ENCODE data around the gene REST. TPM values are rescaled to one million over a fixed set of nuclear protein-coding genes. Genes with fewer than 3 reads are reported as not detected.

Gene REST
- total RNA-seq, 1 donor from 2014 or later = 74.8 TPM

- Mint-ChIP-seq H3K4me3 (ENCODE audit: unreplicated experiment) (no peak overlapping the region), H3K9me3 (ENCODE audit: unreplicated experiment) (no peaks in the 10 kb centered on the region), H3K4me1 (ENCODE audit: low read depth, unreplicated experiment) (peaks cover 5% of the 10 kb centered on the region), H3K27me3 (ENCODE audit: low read depth, unreplicated experiment) (no peaks in the 10 kb centered on the region), H3K27ac (ENCODE audit: unreplicated experiment) (no peak overlapping the region), H3K36me3 (ENCODE audit: low read depth, unreplicated experiment) (peaks cover 18% of the 10 kb centered on the region)
- no peaks in the 10 kb centered on the region for H3K4me1 ChIP-seq (ENCODE audit: insufficient read depth, low read length)
- H3K79me2 ChIP-seq (ENCODE audit: insufficient read depth, low read length) = peaks cover 60% of the 10 kb centered on the region
- H3K9me3 ChIP-seq (ENCODE audit: insufficient read depth, low read depth, low read length) = no peaks in the 10 kb centered on the region
- H3K4me3 ChIP-seq (ENCODE audit: insufficient read depth, low read depth, low read length) = no peak overlapping the region
- TF ChIP-seq EZH2 (IDR thresholded peaks at IDR 0.05; ENCODE audit: insufficient read depth, low read length) = no peak
- TF ChIP-seq CTCF (IDR thresholded peaks at IDR 0.05; ENCODE audit: insufficient read depth, low read depth, low read length) = no peak
- no peak overlapping the region for H2AFZ ChIP-seq (ENCODE audit: low read depth, low read length)
- FAIRE-seq (no peak), DNase-seq (ENCODE audit: low read depth) (no peak)
- H3K4me2 ChIP-seq (ENCODE audit: low read length) = no peak overlapping the region
- no peak overlapping the region for H3K27ac ChIP-seq (ENCODE audit: low read depth, low read length)
- H4K20me1 ChIP-seq (ENCODE audit: insufficient read depth, low read length) = peaks cover 54% of the 10 kb centered on the region
- H3K36me3 ChIP-seq (ENCODE audit: insufficient read depth, low read length) = peaks cover 27% of the 10 kb centered on the region
- H3K9ac ChIP-seq (ENCODE audit: low read length) = no peak overlapping the region
- no peaks in the 10 kb centered on the region for H3K27me3 ChIP-seq (ENCODE audit: insufficient read depth, low read length)
These were observed 19.5 kb downstream of the REST start for GRCh38 chr4:56927196-56927595.

DNA sequence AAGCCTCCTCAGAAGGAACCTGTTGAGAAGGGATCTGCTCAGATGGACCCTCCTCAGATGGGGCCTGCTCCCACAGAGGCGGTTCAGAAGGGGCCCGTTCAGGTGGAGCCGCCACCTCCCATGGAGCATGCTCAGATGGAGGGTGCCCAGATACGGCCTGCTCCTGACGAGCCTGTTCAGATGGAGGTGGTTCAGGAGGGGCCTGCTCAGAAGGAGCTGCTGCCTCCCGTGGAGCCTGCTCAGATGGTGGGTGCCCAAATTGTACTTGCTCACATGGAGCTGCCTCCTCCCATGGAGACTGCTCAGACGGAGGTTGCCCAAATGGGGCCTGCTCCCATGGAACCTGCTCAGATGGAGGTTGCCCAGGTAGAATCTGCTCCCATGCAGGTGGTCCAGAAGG is 22.9 kb downstream of the REST start:
- no peak overlapping the region for H3K27ac Mint-ChIP-seq (ENCODE audit: unreplicated experiment)
- no peaks in the 10 kb centered on the region for H3K27me3 Mint-ChIP-seq (ENCODE audit: low read depth, unreplicated experiment)
- TF ChIP-seq CTCF (IDR thresholded peaks at IDR 0.05; ENCODE audit: insufficient read depth, low read depth, low read length) (no peak), EZH2 (IDR thresholded peaks at IDR 0.05; ENCODE audit: insufficient read depth, low read length) (no peak)
- Histone ChIP-seq H2AFZ (ENCODE audit: low read depth, low read length) (no peak overlapping the region), H3K79me2 (ENCODE audit: insufficient read depth, low read length) (peaks cover 48% of the 10 kb centered on the region), H3K9me3 (ENCODE audit: insufficient read depth, low read depth, low read length) (no peaks in the 10 kb centered on the region), H3K36me3 (ENCODE audit: insufficient read depth, low read length) (peaks cover 25% of the 10 kb centered on the region), H3K4me1 (ENCODE audit: insufficient read depth, low read length) (no peaks in the 10 kb centered on the region), H3K27me3 (ENCODE audit: insufficient read depth, low read length) (no peaks in the 10 kb centered on the region), H3K4me2 (ENCODE audit: low read length) (no peak overlapping the region), H3K4me3 (ENCODE audit: insufficient read depth, low read depth, low read length) (no peak overlapping the region), H3K27ac (ENCODE audit: low read depth, low read length) (no peak overlapping the region), H3K9ac (ENCODE audit: low read length) (no peak overlapping the region), H4K20me1 (ENCODE audit: insufficient read depth, low read length) (peaks cover 41% of the 10 kb centered on the region)
- H3K36me3 Mint-ChIP-seq (ENCODE audit: low read depth, unreplicated experiment) = peaks cover 16% of the 10 kb centered on the region
- H3K9me3 Mint-ChIP-seq (ENCODE audit: unreplicated experiment) = no peaks in the 10 kb centered on the region
- no peak for FAIRE-seq
- peaks cover 5% of the 10 kb centered on the region for H3K4me1 Mint-ChIP-seq (ENCODE audit: low read depth, unreplicated experiment)
- DNase-seq (ENCODE audit: low read depth) = no peak
- H3K4me3 Mint-ChIP-seq (ENCODE audit: unreplicated experiment) = no peak overlapping the region

DNA sequence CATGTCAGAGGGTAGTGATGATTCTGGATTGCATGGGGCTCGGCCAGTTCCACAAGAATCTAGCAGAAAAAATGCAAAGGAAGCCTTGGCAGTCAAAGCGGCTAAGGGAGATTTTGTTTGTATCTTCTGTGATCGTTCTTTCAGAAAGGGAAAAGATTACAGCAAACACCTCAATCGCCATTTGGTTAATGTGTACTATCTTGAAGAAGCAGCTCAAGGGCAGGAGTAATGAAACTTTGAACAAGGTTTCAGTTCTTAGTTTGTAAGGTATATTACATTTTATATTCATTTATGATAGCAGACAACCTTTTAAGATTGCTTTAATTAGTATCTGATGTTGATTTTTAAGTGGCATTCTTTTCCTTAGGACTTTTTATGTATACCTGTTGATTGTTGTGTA is 24.2 kb downstream of the REST start:
- H3K36me3 Mint-ChIP-seq (ENCODE audit: low read depth, unreplicated experiment) = peaks cover 17% of the 10 kb centered on the region
- no peak overlapping the region for H3K4me3 Mint-ChIP-seq (ENCODE audit: unreplicated experiment)

More for the DNA sequence above, 24.2 kb downstream of the REST start:
- Histone ChIP-seq H4K20me1 (ENCODE audit: insufficient read depth, low read length) (peaks cover 41% of the 10 kb centered on the region), H3K27me3 (ENCODE audit: insufficient read depth, low read length) (no peaks in the 10 kb centered on the region), H3K4me1 (ENCODE audit: insufficient read depth, low read length) (no peaks in the 10 kb centered on the region), H3K79me2 (ENCODE audit: insufficient read depth, low read length) (peaks cover 44% of the 10 kb centered on the region), H3K4me2 (ENCODE audit: low read length) (no peak overlapping the region), H3K9me3 (ENCODE audit: insufficient read depth, low read depth, low read length) (no peaks in the 10 kb centered on the region), H3K27ac (ENCODE audit: low read depth, low read length) (no peak overlapping the region), H3K9ac (ENCODE audit: low read length) (no peak overlapping the region), H3K36me3 (ENCODE audit: insufficient read depth, low read length) (peaks cover 25% of the 10 kb centered on the region), H3K4me3 (ENCODE audit: insufficient read depth, low read depth, low read length) (no peak overlapping the region), H2AFZ (ENCODE audit: low read depth, low read length) (no peak overlapping the region)
- no peak for DNase-seq (ENCODE audit: low read depth)
- TF ChIP-seq CTCF (IDR thresholded peaks at IDR 0.05; ENCODE audit: insufficient read depth, low read depth, low read length) (no peak), EZH2 (IDR thresholded peaks at IDR 0.05; ENCODE audit: insufficient read depth, low read length) (no peak)
- Mint-ChIP-seq H3K9me3 (ENCODE audit: unreplicated experiment) (no peaks in the 10 kb centered on the region), H3K4me1 (ENCODE audit: low read depth, unreplicated experiment) (peaks cover 5% of the 10 kb centered on the region), H3K27me3 (ENCODE audit: low read depth, unreplicated experiment) (no peaks in the 10 kb centered on the region), H3K27ac (ENCODE audit: unreplicated experiment) (no peak overlapping the region)
- FAIRE-seq = no peak

Data from astrocyte (in vitro differentiated cells and primary cell).